HG03196 (cell line): ENCODE data around the gene FBXL14.

Source experiments
- ATAC-seq: cut with Tn5 transposase; IDR thresholded peaks from one replicate; pipeline ENCODE4 v1.9.1; 2021; ENCODE audit not compliant: unreplicated experiment

Gene FBXL14

GRCh38 chr12:1593174-1594005 lies 991 bp downstream of the FBXL14 start:
- ATAC-seq, result peak; percentile 17

GRCh38 chr12:1592444-1593173 lies 1.8 kb downstream of the FBXL14 start:
- no peak for ATAC-seq

- ATAC-seq, result no peak
Observed at GRCh38 chr12:1591543-1591942, 2.8 kb downstream of the FBXL14 start.

DNA sequence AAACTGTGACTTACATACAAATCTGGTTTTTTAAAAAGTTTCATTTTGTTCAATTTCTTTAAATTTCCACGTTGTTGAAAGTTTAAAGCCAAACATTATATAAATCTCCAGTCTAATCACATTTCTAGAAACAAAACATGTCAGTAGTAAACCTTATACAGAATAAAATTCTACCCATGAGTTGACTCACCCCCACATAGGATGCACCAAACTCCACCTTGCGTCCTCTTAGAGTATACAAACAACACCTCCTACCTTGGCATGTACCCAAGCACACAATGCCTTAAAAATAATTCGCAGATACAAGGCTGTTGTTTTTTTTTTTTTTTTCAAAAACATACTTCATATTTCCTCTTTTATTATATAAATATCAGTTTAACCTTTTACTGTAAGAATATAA lies 3.3 kb downstream of the FBXL14 start:
- ATAC-seq, result no peak

DNA sequence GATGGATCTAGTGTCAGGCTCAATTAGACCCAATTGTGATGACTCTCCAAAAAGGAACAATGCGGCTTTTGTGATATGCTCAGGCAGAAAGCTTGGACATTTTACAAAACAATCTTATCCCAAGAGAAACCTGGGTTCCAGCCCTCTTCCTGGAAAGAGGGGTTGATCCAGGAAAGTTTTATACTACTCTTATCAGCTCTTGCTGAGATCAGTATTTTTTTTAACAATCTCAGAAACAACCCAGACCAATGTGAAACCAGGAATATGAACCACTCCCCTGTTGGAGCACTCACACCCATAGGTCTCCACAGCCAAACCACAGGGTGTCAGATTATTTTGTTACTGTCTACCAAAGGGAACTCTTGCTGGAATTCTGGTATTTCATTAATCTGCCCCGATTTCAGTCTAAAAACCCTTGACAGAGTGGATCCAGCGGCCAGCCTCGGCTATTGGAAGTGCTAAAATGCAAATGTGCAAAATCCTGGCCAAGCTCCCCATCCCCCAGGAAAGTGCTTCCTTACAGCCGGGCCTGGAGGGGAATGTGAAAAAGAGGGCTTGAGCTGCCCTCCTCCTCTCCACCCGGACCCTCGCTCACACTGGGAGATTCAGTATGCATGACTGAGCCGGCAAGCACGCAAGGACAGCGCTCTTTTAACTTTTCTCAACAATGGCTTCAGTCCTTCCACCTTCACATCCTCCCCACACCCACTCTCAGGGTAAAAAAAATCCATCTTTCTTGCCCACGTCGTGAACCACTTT lies 4.0 kb downstream of the FBXL14 start:
- ATAC-seq, result no peak

DNA sequence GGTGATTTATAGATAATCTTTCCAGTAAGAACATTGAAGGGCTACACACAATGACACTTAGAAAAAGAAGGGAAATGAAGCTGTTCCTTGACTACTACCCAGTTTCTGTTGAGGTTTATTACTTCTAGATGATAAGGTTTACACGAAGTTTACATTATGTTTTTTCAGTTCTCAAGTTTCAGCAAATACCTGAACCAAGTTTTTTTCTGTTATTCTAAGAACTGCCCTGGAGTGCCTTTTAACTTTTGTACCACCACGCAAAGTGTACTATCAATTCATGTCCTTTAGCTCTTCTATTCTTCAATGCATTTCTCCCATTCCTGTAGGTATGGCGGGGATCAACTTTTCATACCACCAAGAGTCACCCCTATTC lies 5.8 kb downstream of the FBXL14 start:
- ATAC-seq, result no peak

DNA sequence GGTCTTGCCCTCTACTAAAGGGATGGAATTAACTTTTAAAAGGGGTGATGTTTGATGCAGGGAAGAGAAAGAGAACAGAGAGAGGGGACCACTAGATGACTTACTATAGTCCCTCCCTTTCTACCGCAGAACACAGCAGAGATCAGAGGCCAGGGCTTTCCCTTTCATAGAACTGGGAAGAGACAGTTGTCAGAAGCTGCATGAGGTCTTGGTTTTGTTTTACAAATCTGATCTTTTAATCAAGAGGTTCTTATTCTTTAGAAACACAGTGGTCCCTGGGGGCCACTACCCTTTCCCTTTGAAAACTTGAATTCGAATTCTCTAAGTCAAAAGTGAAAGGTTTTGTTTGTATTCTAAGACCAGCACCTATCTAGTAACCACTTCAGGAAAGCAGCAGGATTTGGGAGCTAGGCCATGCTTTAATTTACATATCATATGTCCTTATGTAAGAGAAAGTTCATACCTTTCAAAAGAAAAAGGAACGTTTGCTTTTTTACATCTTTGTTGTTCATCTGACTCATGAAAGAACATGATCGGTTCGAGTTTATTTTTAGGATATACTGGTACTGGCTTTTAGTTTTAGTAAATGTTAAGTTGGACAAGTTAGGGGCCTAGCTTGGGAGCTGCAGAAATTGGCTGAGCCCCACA lies 6.3 kb downstream of the FBXL14 start:
- no peak for ATAC-seq

DNA sequence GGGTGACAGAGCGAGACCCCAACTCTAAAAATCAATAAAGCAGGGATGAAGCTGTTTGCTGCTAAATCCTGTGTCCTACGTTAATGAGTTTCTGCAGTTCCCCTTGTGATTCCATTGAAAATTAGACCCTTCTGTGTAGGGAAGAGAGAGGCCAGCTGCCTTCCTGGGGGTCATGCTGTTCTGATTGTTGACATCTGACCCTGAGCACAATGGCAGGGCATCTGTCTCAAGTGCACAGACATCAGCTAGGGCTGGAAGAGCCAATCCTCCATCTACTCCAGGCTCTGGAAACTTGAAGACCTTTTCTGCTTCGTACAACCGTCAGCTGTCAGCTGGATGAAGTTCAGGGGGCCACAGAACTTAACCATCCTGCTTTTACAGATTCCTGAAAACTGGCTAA lies 10.1 kb downstream of the FBXL14 start:
- no peak for ATAC-seq

DNA sequence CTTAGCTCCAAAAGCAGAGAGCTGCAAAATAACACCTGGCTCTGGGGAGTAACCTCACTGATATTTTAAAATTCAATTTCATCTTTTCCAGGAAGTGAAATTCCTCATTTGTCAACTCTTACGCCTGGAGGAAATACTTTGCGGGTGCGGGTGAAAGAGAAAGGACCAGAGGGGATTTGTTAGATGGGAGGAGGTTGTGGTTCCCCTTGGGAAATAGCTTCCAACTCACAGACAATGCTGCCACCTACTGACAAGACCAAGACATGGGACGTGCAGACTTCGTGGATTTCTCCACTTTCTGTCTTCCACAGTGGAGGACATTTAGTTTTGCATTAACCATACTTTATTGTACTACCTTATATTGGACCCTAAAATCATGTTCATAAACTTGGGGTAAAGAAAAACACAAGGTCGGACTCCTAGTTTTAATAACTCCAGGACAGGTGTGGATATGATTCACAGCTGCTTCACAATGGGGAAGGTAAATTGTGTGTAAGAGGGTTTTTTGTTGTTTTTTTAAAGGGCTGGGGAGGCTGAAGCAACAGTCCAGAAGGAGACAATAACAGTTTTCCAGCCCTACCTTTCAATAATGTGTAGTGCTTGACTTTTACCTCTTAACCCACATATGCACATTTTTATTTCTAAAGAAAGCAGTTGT lies 10.8 kb downstream of the FBXL14 start:
- peak; percentile 68 for ATAC-seq

GRCh38 chr12:1582709-1583050 lies 11.7 kb downstream of the FBXL14 start:
- ATAC-seq, result no peak

DNA sequence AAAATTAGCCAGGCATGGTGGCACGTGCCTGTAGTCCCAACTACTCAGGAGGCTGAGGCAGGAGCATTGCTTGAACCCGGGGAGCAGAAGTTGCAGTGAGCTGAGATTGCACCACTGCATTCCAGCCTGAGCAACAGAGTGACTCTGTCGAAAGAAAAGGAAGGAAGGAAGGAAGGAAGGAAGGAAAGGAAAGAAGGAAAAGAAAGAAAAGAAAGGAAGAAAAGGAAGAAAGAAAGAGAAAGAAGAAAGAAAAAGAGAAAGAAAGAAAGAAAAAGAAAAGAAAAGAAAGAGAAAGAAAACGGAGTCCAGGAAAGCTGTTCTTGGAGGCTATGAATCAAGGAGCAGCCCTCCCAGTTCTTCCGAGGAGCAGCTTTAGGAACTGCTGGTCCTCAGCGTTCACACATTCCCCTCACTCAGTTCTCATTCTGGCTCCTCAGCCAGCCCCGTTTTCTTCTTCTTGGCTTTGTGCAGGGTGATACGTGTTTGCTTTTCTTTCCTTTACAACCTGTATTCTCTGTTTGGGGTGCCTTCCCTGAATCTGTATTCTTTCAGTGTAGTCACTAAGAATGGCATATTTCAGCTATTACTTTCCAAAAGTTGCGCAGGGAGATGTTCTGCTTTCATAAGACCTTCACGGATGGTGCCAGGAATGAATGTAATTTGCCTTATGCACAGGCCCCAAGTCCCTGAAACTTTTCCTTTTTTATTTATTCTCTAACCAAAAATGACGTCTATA lies 12.2 kb downstream of the FBXL14 start:
- no peak for ATAC-seq

DNA sequence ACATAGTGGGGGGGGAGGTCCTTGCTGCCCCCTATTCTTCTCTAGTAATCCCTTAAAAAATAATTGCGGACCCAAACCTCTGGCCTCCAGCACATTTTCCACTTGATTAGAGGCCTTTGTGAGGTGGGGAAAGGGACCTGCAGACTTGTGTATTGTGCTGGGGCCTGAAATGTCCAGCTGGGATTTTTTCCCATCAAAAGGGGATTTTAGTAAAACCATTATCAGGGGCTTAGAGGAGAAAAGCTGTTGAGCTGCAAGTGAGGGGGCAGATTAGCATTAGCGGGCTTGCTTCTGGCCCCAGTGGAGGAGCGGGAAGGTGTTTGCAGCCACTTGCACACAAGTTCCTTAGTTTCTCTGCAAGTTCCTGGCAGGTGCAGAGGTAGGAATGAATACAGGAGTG lies 13.9 kb downstream of the FBXL14 start:
- no peak for ATAC-seq

- ATAC-seq, result no peak
Observed at GRCh38 chr12:1579651-1580435, 14.5 kb downstream of the FBXL14 start.

GRCh38 chr12:1576410-1577241 lies 17.8 kb downstream of the FBXL14 start:
- no peak for ATAC-seq

- no peak for ATAC-seq
Observed at GRCh38 chr12:1575408-1576401, 18.7 kb downstream of the FBXL14 start.

- no peak for ATAC-seq
Observed at GRCh38 chr12:1574865-1575259, 19.5 kb downstream of the FBXL14 start.
